HG02588 (cell line): Measurements from ENCODE around the gene TMEM201.
"Not testable (repeated sequence)": the region's sequence is repeated elsewhere in the genome, so short reads cannot be mapped to it uniquely, and the experiment has no call there.

Experiments
- ATAC-seq: cut with Tn5 transposase; IDR thresholded peaks from one replicate; pipeline ENCODE4 v1.9.1; 2021; ENCODE audit warnings: mild to moderate bottlenecking, moderate library complexity; ENCODE audit not compliant: unreplicated experiment

The TMEM201 gene

GRCh38 chr1:9588551-9589143 lies at the start of gene TMEM201:
TSS of gene TMEM201 (plus strand) at chr1:9588911. CDS start at chr1:9588931, 20 bp downstream.
- peak; percentile 77 for ATAC-seq

- peak; percentile 87 for ATAC-seq
Observed at GRCh38 chr1:9539165-9539828, 49.4 kb upstream of the TMEM201 start, which contains the start of gene SLC25A33. TSS of gene SLC25A33 (plus strand) at chr1:9539465. CDS start at chr1:9539692, 227 bp downstream.

GRCh38 chr1:9539829-9540550 lies 48.7 kb upstream of the TMEM201 start:
- ATAC-seq, result peak; percentile 48

GRCh38 chr1:9542430-9542829 lies 46.3 kb upstream of the TMEM201 start:
- ATAC-seq, result no peak

- no peak for ATAC-seq
Observed at GRCh38 chr1:9544926-9545325, 43.8 kb upstream of the TMEM201 start.

- ATAC-seq, result no peak
Observed at GRCh38 chr1:9549955-9550546, 38.7 kb upstream of the TMEM201 start.

- ATAC-seq, result no peak
Observed at GRCh38 chr1:9551984-9552383, 36.7 kb upstream of the TMEM201 start.

GRCh38 chr1:9553736-9554144 lies 35.0 kb upstream of the TMEM201 start:
- ATAC-seq, result no peak

GRCh38 chr1:9555942-9556341 lies 32.8 kb upstream of the TMEM201 start:
- no peak for ATAC-seq

GRCh38 chr1:9557624-9558023 lies 31.1 kb upstream of the TMEM201 start:
- no peak for ATAC-seq

- ATAC-seq, result no peak
Observed at GRCh38 chr1:9558271-9558945, 30.3 kb upstream of the TMEM201 start.

- no peak for ATAC-seq
Observed at GRCh38 chr1:9558946-9559545, 29.7 kb upstream of the TMEM201 start.

- no peak for ATAC-seq
Observed at GRCh38 chr1:9559673-9560072, 29.0 kb upstream of the TMEM201 start.

GRCh38 chr1:9560090-9560489 lies 28.6 kb upstream of the TMEM201 start:
- not testable (repeated sequence) for ATAC-seq

- ATAC-seq, result no peak
Observed at GRCh38 chr1:9561429-9561828, 27.3 kb upstream of the TMEM201 start.

GRCh38 chr1:9569267-9569666 lies 19.4 kb upstream of the TMEM201 start:
- ATAC-seq, result no peak

- not testable (repeated sequence) for ATAC-seq
Observed at GRCh38 chr1:9570886-9571529, 17.7 kb upstream of the TMEM201 start.

GRCh38 chr1:9573723-9574122 lies 15.0 kb upstream of the TMEM201 start:
- no peak for ATAC-seq

GRCh38 chr1:9575486-9575885 lies 13.2 kb upstream of the TMEM201 start:
- no peak for ATAC-seq

GRCh38 chr1:9576903-9577302 lies 11.8 kb upstream of the TMEM201 start:
- no peak for ATAC-seq
